SK-N-MC (cell line): ENCODE measurements around the gene ABCD3.

Source experiments
- EZH2 ChIP-seq: fragments of 200-600 bp; sonication (generic); IDR thresholded peaks from one replicate; pipeline ENCODE4 v1.6.1; 2017; ENCODE audit warnings: antibody characterized with exemption
- FOXP2 ChIP-seq: optimal IDR thresholded peaks from 2 replicates; pipeline ENCODE3; 2011; ENCODE audit warnings: mild to moderate bottlenecking, moderate library complexity; ENCODE audit not compliant: insufficient read depth; ENCODE audit errors: extremely low read length, control extremely low read depth
- POLR2AphosphoS5 ChIP-seq: IDR thresholded peaks from 2 replicates; pipeline ENCODE4 v1.6.1; 2012; ENCODE audit warnings: mild to moderate bottlenecking, low read depth, low read length, borderline replicate concordance

- TF ChIP-seq POLR2AphosphoS5 (no peak), EZH2 (no peak), FOXP2 (no peak)
These were observed 45.0 kb downstream of the ABCD3 start for GRCh38 chr1:94463056-94463764.
